ENCODE data around the gene ALOXE3. TPM values are rescaled to one million over a fixed set of nuclear protein-coding genes. Genes with fewer than 3 reads are reported as not detected.
A peak's percentile ranks its signal among the peaks of the same experiment; 100 is the strongest.

Gene ALOXE3
- total and polyA plus RNA-seq, 12 donors = 0.09 TPM; not detected in 11

DNA sequence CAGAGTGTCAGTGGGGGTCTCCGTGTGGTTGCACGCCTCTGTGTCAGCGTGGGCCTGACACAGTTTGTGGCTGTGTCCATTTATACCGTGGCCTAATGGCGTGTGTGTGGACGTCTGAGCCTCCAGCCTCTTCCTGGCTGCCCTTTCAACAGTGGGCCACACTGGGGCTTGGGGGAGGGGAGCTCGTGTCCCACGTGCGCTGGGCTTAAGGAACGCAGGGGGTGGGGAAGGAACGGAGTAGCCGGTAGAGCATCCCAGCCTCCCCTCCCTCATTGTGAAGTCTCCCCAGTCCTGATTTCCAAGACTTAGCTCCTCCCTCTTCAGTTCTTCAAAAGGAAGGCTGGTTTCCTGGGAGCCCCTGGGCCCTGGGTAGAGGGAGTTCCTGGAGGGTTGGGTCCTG is 15.1 kb upstream of the ALOXE3 start:
- no peaks in the 10 kb centered on the region for H3K36me3 ChIP-seq
- DNase-seq (no peak), ATAC-seq (no peak)
- no peak overlapping the region for H3K27ac ChIP-seq
- TF ChIP-seq CTCF (IDR thresholded peaks at IDR 0.05) = no peak
- H3K4me1 ChIP-seq = peaks cover 0 to 10% (median 8%) of the 10 kb centered on the region in 9 donors
- intact Hi-C loops (cut with DNase I) = no loop called here
- peaks cover 0 to 21% (median 0%) of the 10 kb centered on the region in 7 donors for H3K27me3 ChIP-seq
- 68 to 70% methylated on average over 12 of the region's 12 CpGs for WGBS, 2 donors
- H3K9me3 ChIP-seq = no peaks in the 10 kb centered on the region
- no peak overlapping the region for H3K4me3 ChIP-seq

DNA sequence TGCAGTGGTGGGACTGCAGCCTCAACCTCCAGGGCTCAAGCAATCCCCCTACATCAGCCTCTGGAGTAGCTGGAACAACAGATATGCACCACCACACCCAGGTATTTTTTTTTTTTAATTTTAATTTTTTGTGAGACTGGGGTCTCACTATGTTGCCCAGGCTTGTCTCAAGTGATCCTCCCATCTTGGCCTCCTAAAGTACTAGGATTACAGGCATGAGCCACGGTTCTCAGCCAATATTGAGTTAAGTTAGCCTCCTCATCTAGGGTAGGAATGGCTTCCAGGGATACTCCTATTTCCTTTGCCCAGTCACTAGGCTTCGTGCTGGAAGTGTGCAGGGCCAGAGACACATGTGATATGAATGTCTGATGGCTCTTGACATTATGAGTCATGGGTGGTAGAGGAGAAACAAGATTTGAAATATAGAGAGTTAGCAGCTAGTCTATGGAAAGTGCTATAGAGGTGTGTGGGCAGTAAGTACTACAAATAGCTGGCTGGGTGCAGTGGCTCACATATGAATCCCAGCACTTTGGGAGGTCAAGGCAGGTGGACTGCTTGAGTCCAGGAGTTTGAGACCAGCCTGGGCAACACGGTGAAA is 13.6 kb upstream of the ALOXE3 start:
- intact Hi-C loops (cut with DNase I) = no loop called here
- 57 to 69% methylated on average over 3 of the region's 3 CpGs for WGBS, 2 donors
- no peak for DNase-seq
- Histone ChIP-seq H3K27me3 (peaks cover 0 to 34% (median 8%) of the 10 kb centered on the region in 7 donors), H3K9me3 (no peaks in the 10 kb centered on the region), H3K36me3 (no peaks in the 10 kb centered on the region), H3K4me3 (no peak overlapping the region), H3K4me1 (peaks cover 0 to 8% (median 5%) of the 10 kb centered on the region in 9 donors), H3K27ac (no peak overlapping the region)
- TF ChIP-seq CTCF (IDR thresholded peaks at IDR 0.05) = no peak
- ATAC-seq = no peak

- Histone ChIP-seq H3K4me3 (no peak overlapping the region), H3K4me1 (peaks cover 13 to 41% (median 38%) of the 10 kb centered on the region in 9 donors), H3K9me3 (no peaks in the 10 kb centered on the region), H3K36me3 (no peaks in the 10 kb centered on the region), H3K27ac (no peak overlapping the region), H3K27me3 (peaks cover 0 to 69% (median 15%) of the 10 kb centered on the region in 7 donors)
- TF ChIP-seq CTCF (IDR thresholded peaks at IDR 0.05) = no peak
- intact Hi-C loops (cut with DNase I) = loop anchor here in 5 of 10 donors (5.0 to 10.0 kb wide), 4 partner anchors 34 to 97 kb away; partner anchors contain the start of gene VAMP2 (in 1 of the 5)
- WGBS, 2 donors = 83% methylated on average over 14 of the region's 14 CpGs
- ATAC-seq = no peak
- DNase-seq = no peak
Observed at GRCh38 chr17:8128125-8128784, 9.9 kb upstream of the ALOXE3 start.

- H3K9me3 ChIP-seq = no peaks in the 10 kb centered on the region
- peak in 1 of 9 donors; percentile 9 for TF ChIP-seq CTCF (IDR thresholded peaks at IDR 0.05)
- peak overlapping the region in 9 of 10 donors; percentile 51 to 82 (median 64) for H3K27ac ChIP-seq
- intact Hi-C loops (cut with DNase I) = loop anchor here in 5 of 10 donors (5.0 to 10.0 kb wide), 4 partner anchors 36 to 98 kb away; partner anchors contain the start of gene VAMP2 (in 1 of the 5)
- H3K4me1 ChIP-seq = peaks cover 17 to 58% (median 55%) of the 10 kb centered on the region in 9 donors
- ATAC-seq = peak; percentile 42 to 71 (median 51)
- H3K36me3 ChIP-seq = no peaks in the 10 kb centered on the region
- H3K27me3 ChIP-seq = peaks cover 0 to 85% (median 17%) of the 10 kb centered on the region in 7 donors
- peak; percentile 42 to 63 for DNase-seq
- WGBS, 2 donors = 0% methylated on average over 20 to 45 of the region's 45 CpGs
- H3K4me3 ChIP-seq = peak overlapping the region; percentile 40 to 91 (median 70)
Observed at GRCh38 chr17:8126491-8127066, 8.3 kb upstream of the ALOXE3 start.
